DOHH2 (cell line): ENCODE results near the gene F9.

Experiments
- H3F3A ChIP-seq: fragments of 200-600 bp; sonication (generic), shearing (Covaris generic); 2 replicates; pipeline ENCODE4 v1.6.0; 2016; ENCODE audit warnings: antibody characterized with exemption, mild to moderate bottlenecking; ENCODE audit not compliant: control insufficient read depth, insufficient read depth
- H3K27ac ChIP-seq: fragments of 200-600 bp; sonication (generic); 2 replicates; pipeline ENCODE4 v1.5.1; 2014; ENCODE audit warnings: low read depth, mild to moderate bottlenecking, low read length, moderate library complexity
- H3K27me3 ChIP-seq: fragments of 200-600 bp; sonication (generic); 2 replicates; pipeline ENCODE4 v1.6.1; 2014; ENCODE audit warnings: mild to moderate bottlenecking, low read length, mixed read lengths; ENCODE audit not compliant: control insufficient read depth
- H3K36me3 ChIP-seq: fragments of 200-600 bp; sonication (generic); 2 replicates; pipeline ENCODE4 v1.6.1; 2014; ENCODE audit warnings: mild to moderate bottlenecking, low read length, moderate library complexity, mixed read lengths; ENCODE audit not compliant: control insufficient read depth
- H3K4me1 ChIP-seq: fragments of 200-600 bp; sonication (generic); 2 replicates; pipeline ENCODE4 v1.6.1; 2014; ENCODE audit warnings: mild to moderate bottlenecking, low read length, mixed read lengths; ENCODE audit not compliant: control insufficient read depth
- H3K4me2 ChIP-seq: fragments of 200-600 bp; sonication (generic); 2 replicates; pipeline ENCODE4 v1.6.0; 2014; ENCODE audit warnings: mild to moderate bottlenecking, low read length, moderate library complexity
- H3K4me3 ChIP-seq: fragments of 200-600 bp; sonication (generic); 2 replicates; pipeline ENCODE4 v1.5.1; 2014; ENCODE audit warnings: mild to moderate bottlenecking, low read length, mixed read lengths
- H3K79me2 ChIP-seq: fragments of 200-600 bp; sonication (generic); 2 replicates; pipeline ENCODE4 v1.6.1; 2014; ENCODE audit warnings: mild to moderate bottlenecking, low read length, mixed read lengths; ENCODE audit not compliant: control insufficient read depth
- H3K9me2 ChIP-seq: fragments of 200-600 bp; sonication (generic); replicated peaks from 2 replicates; pipeline ENCODE4 v1.6.1; 2014; ENCODE audit warnings: mild to moderate bottlenecking, low read length, mixed read lengths; ENCODE audit not compliant: control insufficient read depth
- H3K9me3 ChIP-seq: fragments of 200-600 bp; sonication (generic); 2 replicates; pipeline ENCODE4 v1.6.1; 2014; ENCODE audit warnings: antibody characterized with exemption, low read length, mixed read lengths; ENCODE audit not compliant: control insufficient read depth, insufficient read depth
- H4K20me1 ChIP-seq: fragments of 200-600 bp; sonication (generic); 2 replicates; pipeline ENCODE4 v1.6.0; 2014; ENCODE audit warnings: low read depth, mild to moderate bottlenecking, antibody characterized with exemption, low read length, moderate library complexity; ENCODE audit not compliant: control insufficient read depth, insufficient read depth
- CTCF ChIP-seq: fragments of 200-600 bp; sonication (generic); IDR thresholded peaks from one replicate; pipeline ENCODE4 v1.5.1; 2014; ENCODE audit warnings: antibody characterized with exemption, mild to moderate bottlenecking, low read depth, low read length; ENCODE audit not compliant: poor library complexity, severe bottlenecking
- EZH2phosphoT487 ChIP-seq: fragments of 200-600 bp; sonication (generic); IDR thresholded peaks from 2 replicates; pipeline ENCODE4 v1.6.1; 2017; ENCODE audit warnings: borderline replicate concordance, mild to moderate bottlenecking, antibody characterized with exemption, low read length, moderate library complexity, mixed read lengths

The F9 gene

GRCh38 chrX:139554991-139555675 lies 24.6 kb downstream of the F9 start:
- TF ChIP-seq CTCF (no peak), EZH2phosphoT487 (no peak)
- H3K9me2 ChIP-seq, result no peaks in the 10 kb centered on the region
- no peaks in the 10 kb centered on the region for H4K20me1 ChIP-seq
- no peaks in the 10 kb centered on the region for H3K36me3 ChIP-seq
- H3K27me3 ChIP-seq, result no peaks in the 10 kb centered on the region
- peak overlapping the region; percentile 56 for H3K4me2 ChIP-seq
- H3K4me1 ChIP-seq, result peaks cover 40% of the 10 kb centered on the region
- H3K79me2 ChIP-seq, result no peaks in the 10 kb centered on the region
- H3K4me3 ChIP-seq, result peak overlapping the region; percentile 38; the same call in 1 of the 2 replicates
- H3K27ac ChIP-seq, result peak overlapping the region; percentile 83
- no peaks in the 10 kb centered on the region for H3K9me3 ChIP-seq
- H3F3A ChIP-seq, result peaks cover 15% of the 10 kb centered on the region

- H3K9me3 ChIP-seq, result no peaks in the 10 kb centered on the region
- H3K27ac ChIP-seq, result no peak overlapping the region
- H3K79me2 ChIP-seq, result no peaks in the 10 kb centered on the region
- no peaks in the 10 kb centered on the region for H3K36me3 ChIP-seq
- H3K9me2 ChIP-seq, result no peaks in the 10 kb centered on the region
- TF ChIP-seq EZH2phosphoT487 (no peak), CTCF (peak; percentile 61)
- H3K4me3 ChIP-seq, result no peak overlapping the region
- no peaks in the 10 kb centered on the region for H4K20me1 ChIP-seq
- no peaks in the 10 kb centered on the region for H3K27me3 ChIP-seq
- H3K4me2 ChIP-seq, result no peak overlapping the region
- H3K4me1 ChIP-seq, result peaks cover 17% of the 10 kb centered on the region
- peaks cover 5% of the 10 kb centered on the region for H3F3A ChIP-seq
Observed at GRCh38 chrX:139559383-139560042, 29.0 kb downstream of the F9 start.

GRCh38 chrX:139560221-139560620 lies 29.7 kb downstream of the F9 start:
- TF ChIP-seq CTCF (no peak), EZH2phosphoT487 (no peak)
- Histone ChIP-seq H3K36me3 (no peaks in the 10 kb centered on the region), H3K27me3 (no peaks in the 10 kb centered on the region), H3K9me3 (no peaks in the 10 kb centered on the region), H3K4me2 (no peak overlapping the region), H3K4me1 (peaks cover 10% of the 10 kb centered on the region), H3K27ac (no peak overlapping the region), H3K9me2 (no peaks in the 10 kb centered on the region), H3K4me3 (no peak overlapping the region), H3F3A (no peaks in the 10 kb centered on the region), H3K79me2 (no peaks in the 10 kb centered on the region), H4K20me1 (no peaks in the 10 kb centered on the region)
